ENCODE data around the gene RASA3.

DNA sequence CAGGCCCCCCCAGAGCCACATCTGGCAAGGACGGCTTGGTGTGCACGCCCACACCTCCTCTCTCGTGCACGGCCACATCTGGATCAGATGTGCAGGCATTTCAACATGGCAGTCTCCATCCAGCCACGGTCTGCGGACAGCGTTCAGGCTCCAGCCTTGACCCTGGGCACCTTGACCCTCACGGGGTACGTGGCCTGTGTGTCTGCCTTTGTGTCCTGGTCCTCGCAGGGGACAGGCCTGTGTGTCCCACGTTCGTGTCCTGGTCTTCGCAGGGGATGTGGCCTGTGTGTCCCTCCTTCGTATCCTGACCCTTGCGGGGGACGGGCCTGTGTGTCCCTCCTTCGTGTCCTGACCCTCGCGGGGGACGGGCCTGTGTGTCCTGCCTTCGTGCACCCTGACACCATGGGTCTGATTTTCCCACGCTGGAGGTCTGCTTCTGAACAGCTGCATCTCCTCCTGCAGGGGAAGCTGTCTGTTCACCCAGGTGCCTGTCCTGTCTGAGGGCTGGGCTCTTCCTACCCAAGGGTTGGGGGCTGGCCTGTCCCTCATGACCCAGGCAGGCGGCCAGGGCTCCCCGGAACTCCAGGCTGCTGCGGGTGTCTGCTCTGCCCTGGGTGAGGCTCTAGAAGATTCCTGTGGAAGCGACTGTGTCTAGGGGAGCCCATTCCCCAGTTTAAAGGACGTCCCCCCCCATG lies 25.3 kb downstream of the RASA3 start:
- no peak for TF ChIP-seq CTCF (IDR thresholded peaks at IDR 0.05)
- TF ChIP-seq POLR2A (IDR thresholded peaks at IDR 0.05): no peak
